Measurements from ENCODE around the gene ARRB2. TPM values are rescaled to one million over a fixed set of nuclear protein-coding genes. Genes with fewer than 3 reads are reported as not detected.
"Not testable (repeated sequence)": the region's sequence is repeated elsewhere in the genome, so short reads cannot be mapped to it uniquely, and the experiment has no call there.

Gene ARRB2
- total RNA-seq, result 7.7 and 8.7 TPM in 2 replicates

DNA sequence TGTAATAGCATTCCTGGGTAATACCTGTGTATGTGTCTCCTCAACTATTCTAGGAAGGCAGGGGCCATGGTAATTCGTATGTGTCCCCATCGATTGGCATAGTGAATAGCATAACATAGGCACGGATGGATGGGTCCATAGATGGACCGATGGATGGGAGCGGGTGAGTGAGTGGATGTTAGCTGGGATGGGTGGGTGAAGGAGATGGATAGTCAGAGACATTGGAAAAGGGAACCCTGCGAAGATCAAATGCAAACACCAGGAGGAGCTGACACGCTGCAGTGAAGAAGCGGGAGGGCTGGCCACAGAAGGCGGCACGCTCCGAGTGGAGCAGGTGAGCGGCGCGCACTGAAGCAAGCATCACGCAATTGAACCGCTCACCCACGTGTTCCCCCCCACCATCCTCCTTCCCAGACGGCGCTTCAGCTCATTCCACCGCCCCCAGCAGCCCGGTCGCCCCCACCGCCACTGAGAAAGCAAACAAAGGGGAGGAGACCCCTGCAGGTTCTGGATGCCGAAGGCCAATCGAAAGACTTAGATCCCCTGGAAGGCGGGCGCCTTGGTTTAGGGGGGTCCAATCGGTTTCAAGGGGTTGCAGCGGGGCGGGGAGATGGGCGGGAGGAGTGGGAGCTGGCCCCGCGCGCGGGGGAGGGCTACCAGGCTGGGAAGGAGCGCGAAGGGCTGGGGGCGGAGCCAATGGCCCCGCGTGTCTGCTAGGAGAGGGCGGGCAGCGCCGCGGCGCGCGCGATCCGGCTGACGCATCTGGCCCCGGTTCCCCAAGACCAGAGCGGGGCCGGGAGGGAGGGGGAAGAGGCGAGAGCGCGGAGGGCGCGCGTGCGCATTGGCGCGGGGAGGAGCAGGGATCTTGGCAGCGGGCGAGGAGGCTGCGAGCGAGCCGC is at the start of gene ARRB2:
TSS of gene ARRB2 (plus strand) at position 839 of the 899 bp plus-strand sequence. CDS start 90 bp downstream, outside the sequence.
- DNase-seq (ENCODE audit: low read depth, low spot score), result peak; percentile 94

DNA sequence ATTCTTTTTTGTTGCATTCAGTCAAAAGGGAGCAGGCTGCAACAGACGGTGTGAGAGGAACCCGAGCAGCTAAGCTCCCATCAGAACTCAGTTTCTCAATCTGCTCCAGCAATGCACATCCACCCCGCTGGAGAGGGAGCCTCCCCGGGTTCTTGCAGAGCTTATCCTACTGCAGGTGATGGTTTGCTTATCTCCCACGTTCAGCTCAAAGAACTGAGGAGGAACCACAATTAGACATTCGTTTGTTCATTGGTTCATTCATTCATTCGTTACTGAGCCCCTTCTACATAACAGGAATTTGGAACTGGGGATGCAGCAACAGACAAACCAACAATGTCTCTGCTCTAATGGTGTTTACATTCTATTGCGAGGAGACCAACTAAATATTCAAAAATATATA is 46.7 kb upstream of the ARRB2 start:
- no peak for DNase-seq (ENCODE audit: low read depth, low spot score)

DNA sequence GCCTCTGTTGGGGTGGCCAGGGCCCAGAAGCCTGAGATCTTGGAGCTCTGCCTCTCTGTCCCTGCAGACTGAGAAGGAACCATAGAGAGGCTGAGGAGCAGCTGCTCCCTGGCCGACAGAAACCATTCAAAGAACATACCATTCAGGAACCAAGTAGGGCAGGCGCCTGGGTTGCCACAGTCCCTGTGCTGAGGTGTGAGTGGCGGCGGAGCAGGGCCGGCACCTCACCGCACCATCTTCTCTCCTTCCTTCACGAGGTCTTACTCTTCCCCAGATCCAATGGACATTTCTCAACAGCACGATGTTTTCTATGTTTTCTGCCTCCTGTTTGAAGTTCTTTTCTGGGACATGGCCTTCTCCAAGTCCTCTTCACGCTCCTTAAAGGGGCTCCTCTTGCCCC is 46.2 kb upstream of the ARRB2 start:
- no peak for DNase-seq (ENCODE audit: low read depth, low spot score)

DNA sequence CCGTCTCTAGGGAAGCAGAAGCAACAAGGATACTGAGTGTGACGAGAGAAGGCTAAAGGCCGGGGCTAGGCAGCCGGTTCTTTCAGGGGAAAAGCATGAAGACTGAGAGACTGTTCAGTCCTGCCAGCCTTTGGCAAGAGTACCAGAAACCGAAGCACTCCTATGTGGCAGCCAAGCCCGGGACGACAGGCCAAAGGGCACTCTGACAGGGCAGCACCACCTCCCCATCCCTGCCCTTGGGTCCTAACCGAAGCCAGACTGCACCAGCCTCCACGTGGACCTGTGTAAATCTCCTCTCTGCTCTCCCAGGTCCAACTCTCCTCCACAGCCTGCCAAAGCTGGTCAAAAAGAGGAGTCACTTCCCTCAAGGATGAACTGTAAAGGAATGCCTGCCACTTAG is 45.4 kb upstream of the ARRB2 start:
- DNase-seq (ENCODE audit: low read depth, low spot score), result no peak

DNA sequence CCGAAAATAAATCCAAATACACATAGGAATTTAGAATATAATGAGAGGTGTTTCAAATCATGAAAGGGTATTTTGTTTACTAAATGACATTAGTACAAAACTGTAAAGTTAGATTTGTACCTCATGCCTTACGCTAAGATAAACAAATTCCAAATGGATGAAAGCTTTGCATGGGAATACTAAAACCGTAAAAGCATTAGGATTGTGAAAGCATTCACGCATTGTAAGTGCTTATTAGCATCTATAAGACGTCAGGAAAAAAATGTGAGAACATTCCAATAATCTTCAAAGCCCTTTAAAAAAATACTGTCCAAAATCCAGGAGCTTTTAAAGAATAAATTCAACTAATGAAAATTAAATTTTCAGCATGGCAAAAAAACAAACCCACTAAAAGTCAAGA is 44.1 kb upstream of the ARRB2 start:
- no peak for DNase-seq (ENCODE audit: low read depth, low spot score)

DNA sequence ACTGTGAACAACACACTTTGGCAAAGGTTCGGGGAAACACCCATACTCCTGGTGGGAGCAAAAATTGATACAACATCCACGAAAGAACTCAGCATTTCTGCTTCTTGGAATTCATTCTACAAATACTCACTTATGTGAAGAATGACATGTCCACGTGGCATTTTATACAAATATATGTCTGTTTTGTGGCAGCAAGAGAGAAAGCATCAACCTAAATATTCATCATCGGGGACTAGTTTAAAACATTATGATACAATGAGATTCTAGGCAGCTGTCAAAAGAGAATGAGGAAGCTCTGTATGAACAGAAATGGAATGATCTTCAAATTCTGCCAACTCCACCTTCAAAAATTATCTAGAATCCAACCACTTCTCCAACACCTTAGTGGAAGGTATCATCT is 43.3 kb upstream of the ARRB2 start:
- no peak for DNase-seq (ENCODE audit: low read depth, low spot score)

DNA sequence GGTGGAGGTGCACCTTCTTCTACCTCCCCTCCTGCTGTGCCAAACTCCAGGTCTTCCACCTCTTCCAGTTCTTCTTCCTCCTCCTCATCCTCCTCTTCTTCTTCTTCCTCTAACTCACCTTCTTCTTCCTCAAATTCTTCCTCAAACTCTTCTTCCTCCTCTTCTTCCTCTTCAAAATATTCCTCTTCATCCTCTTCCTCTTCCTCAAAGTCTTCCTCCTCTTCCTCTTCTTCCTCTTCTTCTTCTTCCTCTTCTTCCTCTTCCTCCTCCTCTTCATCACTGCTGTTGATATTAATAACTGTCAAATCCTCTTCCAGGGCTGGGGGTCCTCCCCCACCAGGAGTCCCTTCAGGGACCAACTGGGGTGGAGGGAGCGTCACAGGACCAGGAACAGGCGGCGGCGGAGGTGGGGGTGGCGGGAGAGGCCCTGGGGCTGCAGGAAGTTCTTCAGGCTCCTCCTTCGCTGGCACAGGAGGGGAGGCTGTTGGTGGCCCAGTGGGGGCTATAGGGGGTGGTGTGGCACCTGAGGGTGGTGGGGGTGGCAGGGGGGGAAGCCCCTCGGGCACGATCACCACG is 38.3 kb upstream of the ARRB2 start:
- no peak for DNase-seq (ENCODE audit: low read depth, low spot score)

DNA sequence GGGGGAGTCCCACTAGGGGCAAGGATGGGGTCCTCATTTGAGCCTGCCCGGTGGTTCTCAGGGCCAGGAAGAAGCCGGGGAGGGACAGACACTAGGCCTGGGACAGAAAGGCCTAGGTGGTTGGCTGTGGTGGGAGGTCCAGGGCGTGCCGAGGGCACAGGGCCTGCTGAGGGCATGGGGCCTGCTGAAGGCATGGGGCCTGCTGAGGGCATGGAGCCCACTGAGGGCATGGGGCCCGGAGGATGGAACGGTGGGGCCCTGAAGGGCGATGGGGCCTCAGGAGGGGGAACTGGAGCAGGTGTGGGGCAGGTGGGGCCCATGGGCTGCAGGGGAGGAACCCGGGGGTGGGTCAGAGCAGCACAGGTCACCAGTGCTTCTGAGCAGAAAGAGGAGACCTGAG is 37.7 kb upstream of the ARRB2 start:
- DNase-seq (ENCODE audit: low read depth, low spot score), result no peak

DNA sequence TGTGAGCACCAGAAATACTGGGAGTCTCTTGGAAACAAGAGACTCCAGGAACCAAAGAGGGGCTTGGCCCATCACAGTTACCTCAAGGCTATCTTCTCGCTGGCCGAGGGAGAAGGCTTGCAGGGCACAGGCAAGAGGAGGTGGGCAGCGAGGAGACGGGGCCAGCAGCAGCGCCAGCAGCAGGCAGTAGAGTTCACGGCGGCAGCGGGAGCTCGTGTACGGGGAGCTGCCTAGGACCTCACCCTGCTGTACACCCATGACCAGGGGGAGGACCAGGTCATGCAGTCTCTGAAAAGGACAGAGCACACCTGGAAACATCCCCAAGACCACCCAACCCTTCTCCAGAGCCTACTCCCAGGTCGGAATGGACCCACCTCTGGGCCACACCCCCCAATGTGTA is 37.3 kb upstream of the ARRB2 start:
- DNase-seq (ENCODE audit: low read depth, low spot score), result no peak

DNA sequence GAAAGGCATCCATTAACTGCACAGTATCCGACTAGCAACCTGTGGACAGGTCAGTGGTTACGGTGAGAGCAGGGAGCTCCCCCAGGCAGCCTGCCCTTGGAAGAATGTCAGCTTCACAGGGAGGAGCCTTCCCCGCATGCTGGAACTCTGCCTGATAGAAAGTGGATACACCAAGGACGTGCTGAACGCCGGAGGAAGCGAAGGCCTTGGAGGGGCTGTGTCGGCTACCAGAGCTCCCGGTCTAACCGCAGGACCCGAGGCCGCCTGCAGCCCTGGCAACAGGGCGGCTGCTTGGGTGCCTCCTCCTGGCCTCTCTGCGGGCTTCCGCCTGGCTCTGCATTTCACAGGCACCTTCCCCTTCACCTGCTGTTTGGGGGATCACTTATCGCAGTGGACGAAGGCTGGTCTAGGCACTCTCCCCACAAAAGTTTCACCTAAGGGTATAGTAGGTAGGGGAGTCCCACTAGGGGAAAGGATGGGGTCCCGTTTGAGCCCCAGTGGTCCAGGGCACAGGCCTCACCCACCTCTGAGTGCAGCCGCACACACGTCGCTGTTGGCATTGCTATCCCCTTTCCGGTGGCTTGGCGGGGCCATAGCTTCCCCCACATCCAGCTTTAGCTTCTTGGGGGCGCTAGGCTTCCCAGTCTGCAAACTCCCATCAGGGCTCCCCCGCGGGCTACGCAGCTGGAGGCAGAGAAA is 36.3 kb upstream of the ARRB2 start:
- DNase-seq (ENCODE audit: low read depth, low spot score), result no peak

DNA sequence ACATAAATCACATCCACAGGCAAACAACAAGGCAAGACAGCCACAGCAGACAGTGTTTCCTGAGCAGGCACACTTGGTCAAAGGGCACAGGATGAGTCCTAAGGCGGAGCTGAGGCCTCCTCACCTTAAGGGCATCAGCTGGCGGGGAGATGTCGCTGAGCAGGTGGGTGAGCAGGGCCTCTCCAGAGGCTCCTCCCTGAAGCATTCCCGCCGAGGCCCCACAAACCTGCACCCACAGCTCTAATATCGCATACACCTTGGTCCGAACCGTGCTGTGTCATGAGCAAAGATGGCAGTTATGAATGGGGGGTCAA is 35.8 kb upstream of the ARRB2 start:
- DNase-seq (ENCODE audit: low read depth, low spot score), result no peak

DNA sequence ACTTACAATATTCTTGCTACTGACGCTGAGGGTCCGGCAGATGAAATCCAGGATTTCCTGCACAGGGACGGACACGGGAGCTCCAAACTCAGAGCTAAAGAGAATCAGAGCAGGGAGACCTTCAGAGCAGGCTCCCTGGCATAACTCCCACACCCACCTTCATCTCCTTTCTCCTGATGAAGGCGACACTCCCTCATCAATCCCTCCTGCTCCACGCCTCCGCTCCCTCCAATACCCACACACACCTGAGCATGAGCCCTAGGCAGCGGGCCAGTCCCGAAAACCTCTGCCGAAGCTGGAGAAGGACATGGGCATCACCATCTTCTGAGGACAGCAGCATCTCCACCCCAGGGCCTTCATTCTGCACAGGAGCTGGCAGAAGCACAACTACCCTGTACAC is 34.6 kb upstream of the ARRB2 start:
- DNase-seq (ENCODE audit: low read depth, low spot score), result no peak

DNA sequence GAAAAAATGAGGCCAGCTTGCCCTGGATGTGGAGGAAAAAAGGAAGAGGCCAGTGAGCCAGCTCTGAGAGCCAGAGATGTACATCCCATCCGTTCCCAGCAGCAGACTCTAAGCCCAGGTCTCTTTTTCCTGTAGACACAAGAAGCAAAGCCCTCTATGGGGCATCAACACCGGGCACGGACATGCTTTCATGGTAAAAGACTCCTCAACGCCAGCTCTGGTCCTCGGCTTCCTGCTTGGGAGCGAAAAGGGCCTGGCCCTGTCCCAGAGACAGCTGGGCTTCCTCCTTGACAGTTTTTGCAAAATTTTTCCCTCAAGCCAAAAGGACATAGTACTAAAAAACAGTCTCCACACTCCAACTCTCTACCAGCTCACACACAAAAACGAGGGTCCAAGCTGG is 33.6 kb upstream of the ARRB2 start:
- DNase-seq (ENCODE audit: low read depth, low spot score), result no peak

DNA sequence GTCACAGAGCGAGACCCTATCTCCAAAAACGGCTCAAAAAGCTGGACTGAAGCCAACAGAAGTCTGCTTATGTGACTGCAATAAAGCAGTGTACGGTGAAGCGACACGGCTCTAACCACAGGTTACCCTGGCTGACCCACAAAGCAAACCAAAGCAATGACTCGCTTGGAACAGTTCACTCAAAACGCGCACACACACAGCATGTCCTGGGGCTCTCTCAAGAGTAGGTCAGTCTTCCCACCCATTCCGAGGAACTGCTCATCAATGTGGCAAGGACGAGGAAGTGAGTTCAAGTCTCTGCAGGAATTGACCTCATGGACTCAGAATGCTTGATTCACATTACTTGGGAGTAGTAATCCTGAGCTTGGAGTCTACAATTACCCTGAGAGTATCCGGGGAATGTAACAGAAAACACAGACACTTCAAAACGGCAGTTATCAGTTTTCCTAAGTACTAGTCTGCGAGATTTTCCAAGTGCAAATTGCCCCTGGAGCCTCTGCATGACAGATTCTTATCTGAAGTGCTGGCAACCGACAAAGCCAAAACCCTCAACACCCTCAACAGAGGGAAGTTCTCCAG is 31.9 kb upstream of the ARRB2 start:
- peak; percentile 41 for DNase-seq (ENCODE audit: low read depth, low spot score)

DNA sequence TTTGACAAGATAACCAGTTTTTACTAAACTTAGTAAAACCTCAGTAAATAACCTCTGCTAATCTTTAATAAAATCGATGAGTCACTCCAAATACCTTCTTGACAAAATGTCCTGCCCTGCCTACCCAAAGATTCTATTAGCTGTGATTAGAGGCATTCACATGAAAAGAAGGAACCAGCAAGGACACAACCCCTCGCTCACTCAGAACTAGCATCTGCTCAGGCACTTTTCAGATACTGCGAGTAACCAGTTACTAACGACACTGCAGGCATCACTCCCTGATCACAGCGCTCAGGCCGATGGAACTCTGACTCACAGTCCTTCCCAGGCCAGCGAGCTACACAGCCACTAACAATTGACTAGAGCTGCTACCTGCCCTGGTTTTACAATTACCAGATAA is 30.8 kb upstream of the ARRB2 start:
- no peak for DNase-seq (ENCODE audit: low read depth, low spot score)

DNA sequence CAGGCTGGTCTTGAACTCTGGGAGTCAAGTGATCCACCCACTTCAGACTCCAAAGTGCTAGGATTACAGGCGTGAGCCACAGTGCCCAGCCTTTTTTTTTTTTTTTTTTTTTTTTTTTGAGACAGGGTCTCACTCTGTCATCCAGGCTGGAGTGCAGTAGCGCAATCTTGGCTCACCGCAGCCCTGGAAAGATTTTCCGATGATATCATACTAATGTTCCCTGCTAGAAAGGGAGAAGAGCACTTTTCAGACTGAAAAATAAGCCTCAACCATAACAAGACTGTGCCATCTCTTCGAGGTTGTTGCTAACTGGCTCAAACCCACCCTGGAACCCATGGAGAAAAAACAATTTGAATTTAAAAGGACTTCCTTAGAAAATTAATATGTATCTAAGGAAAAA is 26.7 kb upstream of the ARRB2 start:
- DNase-seq (ENCODE audit: low read depth, low spot score), result not testable (repeated sequence)

DNA sequence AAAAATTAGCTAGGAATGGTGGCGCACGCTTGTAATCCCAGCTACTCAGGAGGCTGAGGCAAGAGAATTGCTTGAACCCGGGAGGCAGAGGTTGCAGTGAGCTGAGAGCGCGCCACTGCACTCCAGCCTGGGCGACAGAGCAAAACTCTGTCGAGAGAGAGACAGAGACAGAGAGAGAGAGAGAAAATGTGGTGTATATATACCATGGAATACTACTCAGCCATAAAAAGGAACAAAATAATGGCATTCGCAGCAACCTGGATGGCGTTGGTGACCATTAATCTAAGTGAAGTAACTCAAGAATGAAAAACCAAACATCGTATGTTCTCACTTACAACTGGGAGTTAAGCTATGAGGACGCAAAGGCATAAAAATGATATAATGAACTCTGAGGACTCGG is 20.6 kb upstream of the ARRB2 start:
- not testable (repeated sequence) for DNase-seq (ENCODE audit: low read depth, low spot score)

DNA sequence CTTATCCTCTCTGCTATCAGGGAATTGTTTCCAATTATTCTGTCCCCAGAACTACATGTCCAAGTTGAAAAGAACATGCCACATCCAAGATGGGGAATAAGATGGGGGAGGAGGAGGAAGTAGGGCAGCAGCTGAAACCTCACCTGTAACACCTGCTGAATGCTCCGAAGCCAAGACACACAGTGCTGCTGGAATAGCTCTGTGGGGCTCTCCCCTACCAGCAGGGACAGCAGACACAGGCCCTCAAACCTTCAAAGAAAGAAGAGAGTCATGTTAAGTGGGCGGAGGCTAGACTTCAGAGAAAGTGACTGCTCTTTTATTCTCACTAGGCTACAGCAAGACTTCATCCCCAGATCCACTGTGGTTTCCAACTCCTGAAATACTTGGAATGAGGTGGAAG is 19.7 kb upstream of the ARRB2 start:
- no peak for DNase-seq (ENCODE audit: low read depth, low spot score)

DNA sequence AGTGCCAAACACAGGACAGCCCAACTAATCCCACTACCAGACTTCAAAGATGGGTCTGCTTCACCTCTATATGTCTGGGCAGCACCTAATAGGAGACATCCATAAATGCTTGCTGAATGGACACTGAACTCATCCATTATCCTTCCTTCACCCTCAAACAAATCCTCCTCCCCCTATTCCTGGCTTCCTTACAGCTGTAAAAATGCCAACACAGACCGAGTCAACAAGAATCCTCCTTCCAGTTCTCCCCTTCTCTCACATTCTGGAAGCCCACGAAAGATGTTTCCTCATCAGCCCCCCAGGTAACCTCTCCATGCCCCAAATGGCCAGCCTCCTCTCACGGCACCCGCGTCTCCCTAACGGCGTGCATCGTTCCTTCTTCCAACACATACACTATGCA is 18.7 kb upstream of the ARRB2 start:
- no peak for DNase-seq (ENCODE audit: low read depth, low spot score)

DNA sequence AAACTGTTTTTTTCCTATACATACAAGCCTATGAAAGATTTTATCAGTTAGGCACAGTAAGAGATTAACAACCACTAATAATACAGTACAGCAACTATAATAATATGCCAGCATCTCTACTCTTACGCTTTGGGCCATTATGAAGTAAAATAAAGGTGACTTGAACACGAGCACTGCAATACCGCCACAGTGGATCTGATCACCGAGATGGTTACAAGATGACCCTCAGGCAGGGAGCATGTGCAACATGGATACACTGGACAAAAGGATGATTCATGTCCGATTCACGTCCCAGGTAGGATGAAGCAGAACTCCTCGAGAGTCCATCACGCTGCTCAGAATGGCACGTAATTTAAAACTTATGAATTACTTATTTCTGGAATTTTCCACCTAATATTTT is 17.0 kb upstream of the ARRB2 start:
- DNase-seq (ENCODE audit: low read depth, low spot score), result no peak

DNA sequence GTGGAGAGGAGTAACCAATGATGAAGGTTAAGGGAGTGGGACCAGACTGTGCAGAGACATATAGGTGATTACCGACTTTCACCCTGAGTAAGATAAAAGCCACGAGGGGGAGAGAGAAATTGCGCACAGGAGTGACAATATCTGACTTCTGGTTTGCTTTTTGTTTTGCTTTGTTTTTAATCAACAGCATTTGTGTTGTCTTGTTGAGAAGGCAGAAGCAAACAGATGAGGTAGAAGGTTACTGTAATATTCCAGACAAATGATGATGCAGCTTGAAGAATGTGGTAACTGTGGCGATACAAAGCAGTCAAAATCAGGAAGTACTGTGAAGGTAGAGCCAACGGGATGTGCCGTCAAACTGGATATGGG is 14.0 kb upstream of the ARRB2 start:
- no peak for DNase-seq (ENCODE audit: low read depth, low spot score)

DNA sequence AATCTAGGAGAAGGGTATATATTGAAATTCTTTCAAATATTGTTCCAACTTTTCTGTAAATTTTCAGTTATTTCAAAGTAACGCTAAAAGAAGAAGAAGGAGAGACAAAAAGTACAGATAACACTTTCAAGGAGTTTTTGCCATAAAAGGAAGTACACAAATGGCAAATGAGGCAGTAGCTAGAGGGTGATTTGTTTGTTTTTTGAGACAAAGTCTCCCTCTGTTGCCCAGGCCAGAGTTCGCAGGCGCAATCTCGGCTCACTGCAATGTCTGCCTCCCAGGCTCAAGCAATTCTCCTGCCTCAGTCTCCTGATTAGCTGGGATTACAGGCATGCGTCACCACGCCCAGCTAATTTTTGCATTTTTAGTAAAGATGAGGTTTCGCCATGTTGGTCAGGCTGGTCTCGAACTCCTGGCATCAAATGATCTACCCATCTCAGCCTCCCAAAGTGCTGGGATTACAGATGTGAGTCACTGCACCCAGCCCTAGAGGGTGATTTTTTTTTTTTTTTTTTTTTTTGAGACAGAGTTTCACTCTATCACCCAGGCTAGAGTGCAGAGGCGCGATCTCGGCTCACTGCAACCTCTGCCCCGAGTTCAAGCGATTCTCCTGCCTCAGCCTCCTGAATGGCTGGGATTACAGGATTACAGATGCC is 10.9 kb upstream of the ARRB2 start:
- not testable (repeated sequence) for DNase-seq (ENCODE audit: low read depth, low spot score)

All from pulmonary artery endothelial cell (primary cell).